GM12891 (cell line): ENCODE data around the gene GIPR.

Experiments used
- POLR2A ChIP-seq: IDR thresholded peaks from 2 replicates; pipeline ENCODE4 v1.6.1; 2011; ENCODE audit warnings: low read depth, low read length, control low read depth
- SPI1 ChIP-seq: IDR thresholded peaks from 2 replicates; pipeline ENCODE4 v1.6.1; 2011; ENCODE audit warnings: low read depth, low read length, control low read depth
- TAF1 ChIP-seq: IDR thresholded peaks from 2 replicates; pipeline ENCODE4 v1.6.1; 2011; ENCODE audit warnings: low read depth, low read length, control low read depth

DNA sequence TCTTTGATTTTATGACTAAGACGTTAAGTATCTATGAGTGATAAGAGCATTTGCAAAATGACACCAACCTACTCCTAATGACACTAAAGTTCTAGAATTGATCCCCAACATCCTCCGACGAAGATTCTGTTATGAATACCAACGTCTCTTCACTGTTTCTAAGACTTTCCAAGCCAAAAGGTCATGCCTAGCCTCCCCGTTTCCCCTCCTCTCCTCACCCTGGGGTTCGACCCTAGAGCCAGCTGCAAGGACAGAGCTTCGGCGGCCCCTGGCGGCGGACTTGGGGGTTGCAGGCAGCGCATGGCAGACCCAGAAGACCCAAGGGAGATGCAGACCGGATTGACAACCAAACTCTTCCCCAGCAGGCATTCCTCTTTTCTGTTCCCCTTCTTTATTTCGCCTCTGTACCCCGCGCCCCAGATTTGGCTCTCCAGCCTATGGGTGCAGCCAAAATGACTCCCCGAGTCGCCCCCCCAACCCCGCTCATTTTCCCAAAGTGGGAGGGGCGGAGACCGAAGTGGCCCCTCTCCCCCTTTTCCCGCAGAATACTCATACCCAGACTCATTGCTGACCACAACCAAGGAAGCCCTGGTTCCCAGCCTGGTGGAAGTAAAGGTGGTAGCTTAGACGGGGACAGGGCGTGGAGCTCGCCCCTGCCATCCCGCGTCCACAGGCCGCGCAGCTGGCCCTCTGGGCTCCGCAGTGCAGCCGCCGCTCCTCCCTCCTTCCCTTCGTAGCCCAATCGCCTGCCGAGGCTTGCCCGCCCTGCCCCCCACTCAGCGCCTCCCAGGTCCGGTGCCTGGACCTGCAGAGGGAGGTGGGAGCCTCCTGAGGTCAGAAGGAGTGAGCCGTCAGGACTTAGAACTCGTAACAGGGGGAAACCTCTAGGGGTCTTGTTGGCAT, 24.7 kb upstream of the GIPR start:
- TF ChIP-seq TAF1: no peak
- no peak for TF ChIP-seq POLR2A
- no peak for TF ChIP-seq SPI1
